Measurements from ENCODE around the gene ACSS1.

DNA sequence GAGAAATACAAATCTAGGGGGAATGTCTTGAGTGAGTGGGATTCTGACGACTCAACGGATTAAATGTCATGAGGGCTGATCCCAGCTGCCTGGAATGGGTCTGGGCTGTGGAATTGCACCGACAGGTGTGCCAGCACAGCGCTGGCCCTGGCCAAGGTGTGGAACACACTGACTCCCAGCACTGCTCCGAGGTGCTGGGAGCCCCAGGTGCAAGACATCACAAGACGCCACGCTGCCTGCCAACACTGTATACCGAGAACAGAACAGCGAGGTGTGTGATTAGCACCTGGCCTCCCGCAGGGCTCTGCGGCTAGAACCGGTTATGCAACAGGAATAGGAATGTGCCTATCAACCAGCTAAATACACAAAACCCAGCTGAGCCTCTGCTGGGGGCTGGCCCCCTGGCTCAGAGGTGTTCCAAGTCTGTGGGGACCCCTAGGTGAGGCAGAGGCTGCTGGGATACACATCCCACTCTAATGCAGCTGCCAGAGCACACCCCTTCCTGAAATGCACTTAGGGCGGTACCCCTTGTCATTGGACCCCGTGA lies 40.6 kb downstream of the ACSS1 start:
- TF ChIP-seq, protein P1, sequence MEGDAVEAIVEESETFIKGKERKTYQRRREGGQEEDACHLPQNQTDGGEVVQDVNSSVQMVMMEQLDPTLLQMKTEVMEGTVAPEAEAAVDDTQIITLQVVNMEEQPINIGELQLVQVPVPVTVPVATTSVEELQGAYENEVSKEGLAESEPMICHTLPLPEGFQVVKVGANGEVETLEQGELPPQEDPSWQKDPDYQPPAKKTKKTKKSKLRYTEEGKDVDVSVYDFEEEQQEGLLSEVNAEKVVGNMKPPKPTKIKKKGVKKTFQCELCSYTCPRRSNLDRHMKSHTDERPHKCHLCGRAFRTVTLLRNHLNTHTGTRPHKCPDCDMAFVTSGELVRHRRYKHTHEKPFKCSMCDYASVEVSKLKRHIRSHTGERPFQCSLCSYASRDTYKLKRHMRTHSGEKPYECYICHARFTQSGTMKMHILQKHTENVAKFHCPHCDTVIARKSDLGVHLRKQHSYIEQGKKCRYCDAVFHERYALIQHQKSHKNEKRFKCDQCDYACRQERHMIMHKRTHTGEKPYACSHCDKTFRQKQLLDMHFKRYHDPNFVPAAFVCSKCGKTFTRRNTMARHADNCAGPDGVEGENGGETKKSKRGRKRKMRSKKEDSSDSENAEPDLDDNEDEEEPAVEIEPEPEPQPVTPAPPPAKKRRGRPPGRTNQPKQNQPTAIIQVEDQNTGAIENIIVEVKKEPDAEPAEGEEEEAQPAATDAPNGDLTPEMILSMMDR (IDR thresholded peaks at IDR 0.05) = peak in 1 of 6 experiments; percentile 13
- TF ChIP-seq POLR2AphosphoS5 (IDR thresholded peaks at IDR 0.05) (peak in 1 of 2 donors; percentile 65), EP300 (IDR thresholded peaks at IDR 0.05) (peak in 1 of 4 donors; percentile 78)

All from upper lobe of left lung (tissue), 4 donors.